Thoracic aorta (tissue), 2 donors: ENCODE measurements around the gene LRRC36. TPM values are rescaled to one million over a fixed set of nuclear protein-coding genes. Genes with fewer than 3 reads are reported as not detected.

ENCODE experiments used
- ATAC-seq: fragments of 150-250 bp; one replicate; pipeline ENCODE4 v1.8.0; 2017; ENCODE audit warnings: low read depth; ENCODE audit not compliant: insufficient number of reproducible peaks, low FRiP score
- DNase-seq: peaks from one replicate; pipeline ENCODE4 v3.0.0-alpha.2; 2020; ENCODE audit warnings: low spot score
- H3K27ac ChIP-seq, 2 donors: fragments of 200-600 bp; sonication (generic); 1 replicate in 1 of 2; 2 replicates in 1 of 2; pipeline ENCODE4 v1.5.1; 2016; ENCODE audit warnings: mild to moderate bottlenecking in 2 of 2, moderate library complexity in 2 of 2
- H3K27me3 ChIP-seq: fragments of 200-600 bp; sonication (generic); replicated peaks from 2 replicates; pipeline ENCODE4 v1.6.0; 2016; ENCODE audit warnings: mild to moderate bottlenecking; ENCODE audit not compliant: insufficient read depth
- H3K36me3 ChIP-seq: fragments of 200-600 bp; sonication (generic); one replicate; pipeline ENCODE4 v1.5.1; 2016
- H3K4me1 ChIP-seq, 2 donors: fragments of 200-600 bp; sonication (generic); 1 replicate in 1 of 2; 2 replicates in 1 of 2; pipeline versions ENCODE4 v1.5.1 to v1.6.0; 2016; ENCODE audit warnings: low read depth in 2 of 2, mild to moderate bottlenecking in 1 of 2; ENCODE audit not compliant: control insufficient read depth in 1 of 2
- H3K4me3 ChIP-seq: fragments of 200-600 bp; sonication (generic); 2 replicates; pipeline ENCODE4 v1.5.1; 2016; ENCODE audit warnings: mild to moderate bottlenecking
- H3K9me3 ChIP-seq: fragments of 200-600 bp; sonication (generic); 2 replicates; pipeline ENCODE4 v1.5.1; 2016
- CTCF ChIP-seq: fragments of 200-600 bp; sonication (generic); IDR thresholded peaks from one replicate; pipeline ENCODE4 v1.5.1; 2019; ENCODE audit warnings: antibody characterized with exemption
- total RNA-seq, 2 donors: library from RNA; depleted of rRNA; stranded (reverse); fragments of >200 nt; gene quantifications; one replicate each; pipeline versions ENCODE4 v1.1.0 to v1.2.3, GENCODE V29; 2016

Gene LRRC36
- total RNA-seq, 2 donors from 2014 or later, result not detected

- H3K27ac ChIP-seq, result no peak overlapping the region
- no peak overlapping the region for H3K4me3 ChIP-seq
- ATAC-seq (no peak), DNase-seq (no peak)
- peaks cover 3 to 18% of the 10 kb centered on the region in 2 donors for H3K4me1 ChIP-seq
- TF ChIP-seq CTCF, result no peak
- no peaks in the 10 kb centered on the region for H3K9me3 ChIP-seq
- H3K36me3 ChIP-seq, result no peaks in the 10 kb centered on the region
- no peaks in the 10 kb centered on the region for H3K27me3 ChIP-seq
Observed at GRCh38 chr16:67298277-67298676, 28.3 kb upstream of the LRRC36 start.

GRCh38 chr16:67299269-67299668 is 27.3 kb upstream of the LRRC36 start:
- ATAC-seq (no peak), DNase-seq (no peak)
- no peaks in the 10 kb centered on the region for H3K9me3 ChIP-seq
- peaks cover 3 to 18% of the 10 kb centered on the region in 2 donors for H3K4me1 ChIP-seq
- H3K4me3 ChIP-seq, result no peak overlapping the region
- H3K36me3 ChIP-seq, result no peaks in the 10 kb centered on the region
- TF ChIP-seq CTCF, result no peak
- H3K27ac ChIP-seq, result no peak overlapping the region
- H3K27me3 ChIP-seq, result no peaks in the 10 kb centered on the region

- peak overlapping the region; percentile 27 to 34 for H3K27ac ChIP-seq
- no peak for TF ChIP-seq CTCF
- no peak for DNase-seq
- no peaks in the 10 kb centered on the region for H3K36me3 ChIP-seq
- H3K9me3 ChIP-seq, result no peaks in the 10 kb centered on the region
- H3K27me3 ChIP-seq, result no peaks in the 10 kb centered on the region
- no peak for ATAC-seq
- H3K4me3 ChIP-seq, result no peak overlapping the region
- peaks cover 3 to 18% of the 10 kb centered on the region in 2 donors for H3K4me1 ChIP-seq
Observed at GRCh38 chr16:67301080-67301782, 25.4 kb upstream of the LRRC36 start.

GRCh38 chr16:67302076-67302475 is 24.5 kb upstream of the LRRC36 start:
- no peaks in the 10 kb centered on the region for H3K9me3 ChIP-seq
- ATAC-seq, result no peak
- no peak for TF ChIP-seq CTCF

GRCh38 chr16:67302970-67303369 is 23.6 kb upstream of the LRRC36 start:
- Histone ChIP-seq H3K27ac (no peak overlapping the region), H3K4me1 (peaks cover 3 to 18% of the 10 kb centered on the region in 2 donors), H3K36me3 (no peaks in the 10 kb centered on the region), H3K27me3 (no peaks in the 10 kb centered on the region), H3K4me3 (no peak overlapping the region), H3K9me3 (no peaks in the 10 kb centered on the region)
- DNase-seq (no peak), ATAC-seq (no peak)
- TF ChIP-seq CTCF, result no peak

More at GRCh38 chr16:67302076-67302475, 24.5 kb upstream of the LRRC36 start:
- H3K27me3 ChIP-seq, result no peaks in the 10 kb centered on the region
- H3K36me3 ChIP-seq, result no peaks in the 10 kb centered on the region
- no peak for DNase-seq
- peak overlapping the region; percentile 27 to 34 for H3K27ac ChIP-seq
- H3K4me1 ChIP-seq, result peaks cover 3 to 18% of the 10 kb centered on the region in 2 donors
- no peak overlapping the region for H3K4me3 ChIP-seq
